Urothelium cell line (cell line): ENCODE data around the gene CCDC6.
"Not testable (repeated sequence)": the region's sequence is repeated elsewhere in the genome, so short reads cannot be mapped to it uniquely, and the experiment has no call there.

Experiments
- DNase-seq: peaks from one replicate; pipeline ENCODE4 v3.0.0; 2011; ENCODE audit warnings: low spot score, mixed read lengths
- FAIRE-seq: peaks from 2 replicates; lab custom pipeline; 2011; peaks lifted over from hg19 to GRCh38; lab: Jason Lieb, UNC

The CCDC6 gene

GRCh38 chr10:59906417-59907202 is at the start of gene CCDC6:
CCDC6 (minus strand) TSS chr10:59906556; CDS start chr10:59906424, 132 bp downstream.
- no peak for FAIRE-seq
- peak; percentile 97 for DNase-seq

GRCh38 chr10:59954296-59954695 is 47.9 kb upstream of the CCDC6 start:
- no peak for DNase-seq
- FAIRE-seq: no peak

GRCh38 chr10:59953711-59954110 is 47.4 kb upstream of the CCDC6 start:
- DNase-seq, FAIRE-seq: not testable (repeated sequence)

GRCh38 chr10:59950105-59950504 is 43.7 kb upstream of the CCDC6 start:
- FAIRE-seq: no peak

GRCh38 chr10:59949608-59950007 is 43.3 kb upstream of the CCDC6 start:
- FAIRE-seq (no peak), DNase-seq (no peak)

More at GRCh38 chr10:59950105-59950504, 43.7 kb upstream of the CCDC6 start:
- DNase-seq: no peak

- DNase-seq (no peak), FAIRE-seq (no peak)
Observed at GRCh38 chr10:59945991-59946390, 39.6 kb upstream of the CCDC6 start.

GRCh38 chr10:59945590-59945989 is 39.2 kb upstream of the CCDC6 start:
- FAIRE-seq: no peak

GRCh38 chr10:59944339-59944935 is 38.1 kb upstream of the CCDC6 start:
- DNase-seq (no peak), FAIRE-seq (no peak)

More at GRCh38 chr10:59945590-59945989, 39.2 kb upstream of the CCDC6 start:
- no peak for DNase-seq

GRCh38 chr10:59942556-59942955 is 36.2 kb upstream of the CCDC6 start:
- FAIRE-seq: no peak

GRCh38 chr10:59937720-59938119 is 31.4 kb upstream of the CCDC6 start:
- FAIRE-seq: no peak
- no peak for DNase-seq

More at GRCh38 chr10:59942556-59942955, 36.2 kb upstream of the CCDC6 start:
- DNase-seq: no peak

- FAIRE-seq: no peak
- DNase-seq: no peak
Observed at GRCh38 chr10:59934701-59935100, 28.3 kb upstream of the CCDC6 start.

- peak; percentile 74 for FAIRE-seq
- not testable (repeated sequence) for DNase-seq
Observed at GRCh38 chr10:59930788-59931521, 24.6 kb upstream of the CCDC6 start.

GRCh38 chr10:59926086-59926485 is 19.7 kb upstream of the CCDC6 start:
- no peak for FAIRE-seq

GRCh38 chr10:59922907-59923306 is 16.6 kb upstream of the CCDC6 start:
- no peak for DNase-seq
- FAIRE-seq: no peak

More at GRCh38 chr10:59926086-59926485, 19.7 kb upstream of the CCDC6 start:
- no peak for DNase-seq

- FAIRE-seq (no peak), DNase-seq (no peak)
Observed at GRCh38 chr10:59917922-59918321, 11.6 kb upstream of the CCDC6 start.

GRCh38 chr10:59913547-59914237 is 7.3 kb upstream of the CCDC6 start:
- no peak for FAIRE-seq
- DNase-seq: no peak

GRCh38 chr10:59910867-59911266 is 4.5 kb upstream of the CCDC6 start:
- no peak for DNase-seq
- no peak for FAIRE-seq

- DNase-seq: no peak
- no peak for FAIRE-seq
Observed at GRCh38 chr10:59909815-59910214, 3.5 kb upstream of the CCDC6 start.

GRCh38 chr10:59908808-59909143 is 2.4 kb upstream of the CCDC6 start:
- no peak for FAIRE-seq
- DNase-seq: no peak

- FAIRE-seq (no peak), DNase-seq (peak; percentile 60)
Observed at GRCh38 chr10:59907918-59908807, 1.8 kb upstream of the CCDC6 start.
